T-helper 2 cell treated with Interferon-gamma antibody and Interleukin-4, amounts not matched to agents 5 μg/mL and 100 μg/mL, for 36 hours (primary cell): Measurements from ENCODE around the gene DYRK1A.

Source experiments
- DNase-seq: peaks from one replicate; pipeline ENCODE4 v3.0.0; 2021; ENCODE audit warnings: low spot score
- H3K27ac Mint-ChIP-seq: one replicate; pipeline ENCODE4 v1.8.0; 2021; ENCODE audit warnings: mild to moderate bottlenecking, mixed read lengths
- H3K27me3 Mint-ChIP-seq: one replicate; pipeline ENCODE4 v1.8.0; 2021; ENCODE audit warnings: low read depth, mixed read lengths
- H3K36me3 Mint-ChIP-seq: one replicate; pipeline ENCODE4 v1.8.0; 2021; ENCODE audit warnings: low read depth, mixed read lengths
- H3K4me1 Mint-ChIP-seq: one replicate; pipeline ENCODE4 v1.8.0; 2021; ENCODE audit warnings: low read depth, mixed read lengths
- H3K4me3 Mint-ChIP-seq: one replicate; pipeline ENCODE4 v1.8.0; 2022; ENCODE audit warnings: mild to moderate bottlenecking, moderate library complexity, mixed read lengths
- H3K9me3 Mint-ChIP-seq: one replicate; pipeline ENCODE4 v1.8.0; 2021; ENCODE audit warnings: mixed read lengths

Gene DYRK1A

DNA sequence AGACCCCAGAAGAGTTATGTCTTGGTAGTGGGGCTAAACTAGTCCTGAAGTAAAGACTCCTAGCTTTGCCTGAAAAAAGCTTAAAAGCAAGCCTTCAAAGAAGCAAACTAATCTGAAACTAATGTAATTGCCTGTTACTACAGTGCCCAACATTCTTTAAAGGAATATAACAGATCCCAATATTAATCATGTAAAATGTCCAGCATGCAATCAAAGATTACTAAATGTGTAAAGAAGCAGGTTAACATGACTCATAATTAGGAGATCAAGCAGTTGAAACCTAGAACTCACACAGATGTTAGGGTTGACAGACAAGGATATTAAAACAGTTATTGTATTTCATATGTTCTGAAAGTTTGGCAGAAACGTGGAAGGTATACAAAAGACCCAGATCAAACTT, 17.8 kb downstream of the DYRK1A start:
- no peak overlapping the region for H3K4me3 Mint-ChIP-seq
- H3K9me3 Mint-ChIP-seq: no peaks in the 10 kb centered on the region
- peaks cover 64% of the 10 kb centered on the region for H3K4me1 Mint-ChIP-seq
- peaks cover 22% of the 10 kb centered on the region for H3K36me3 Mint-ChIP-seq
- H3K27ac Mint-ChIP-seq: no peak overlapping the region
- no peaks in the 10 kb centered on the region for H3K27me3 Mint-ChIP-seq
- DNase-seq: no peak

DNA sequence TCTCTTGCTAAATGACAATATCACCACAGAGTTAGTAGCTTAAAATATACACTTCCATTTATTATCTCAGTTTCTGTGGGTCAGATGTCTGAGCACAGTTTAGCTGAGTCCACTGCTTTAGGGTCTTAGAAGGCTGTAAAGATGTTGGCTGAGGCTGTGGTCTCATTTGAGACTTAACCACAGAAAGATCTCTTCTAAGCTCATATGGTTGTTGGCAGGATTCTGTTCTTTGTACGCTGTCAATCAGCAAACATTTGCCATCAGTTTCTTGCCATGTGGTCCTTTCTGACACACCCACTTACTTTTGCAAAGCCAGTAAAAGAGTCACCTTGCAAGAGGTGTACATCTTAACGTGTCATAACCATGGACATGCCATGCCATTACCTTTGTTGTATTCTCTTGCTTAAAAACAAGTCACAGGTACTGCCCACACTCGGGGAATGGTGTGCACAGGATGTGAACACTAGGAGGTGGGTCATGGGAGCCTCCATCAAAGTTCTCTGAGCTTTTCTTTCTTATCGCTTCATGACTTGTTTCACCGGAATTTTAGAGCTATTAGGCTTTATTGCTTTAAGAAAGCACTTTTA, 18.7 kb downstream of the DYRK1A start:
- Mint-ChIP-seq H3K27ac (no peak overlapping the region), H3K4me1 (peaks cover 59% of the 10 kb centered on the region), H3K9me3 (no peaks in the 10 kb centered on the region), H3K27me3 (no peaks in the 10 kb centered on the region), H3K36me3 (peaks cover 26% of the 10 kb centered on the region), H3K4me3 (no peak overlapping the region)
- DNase-seq: no peak

DNA sequence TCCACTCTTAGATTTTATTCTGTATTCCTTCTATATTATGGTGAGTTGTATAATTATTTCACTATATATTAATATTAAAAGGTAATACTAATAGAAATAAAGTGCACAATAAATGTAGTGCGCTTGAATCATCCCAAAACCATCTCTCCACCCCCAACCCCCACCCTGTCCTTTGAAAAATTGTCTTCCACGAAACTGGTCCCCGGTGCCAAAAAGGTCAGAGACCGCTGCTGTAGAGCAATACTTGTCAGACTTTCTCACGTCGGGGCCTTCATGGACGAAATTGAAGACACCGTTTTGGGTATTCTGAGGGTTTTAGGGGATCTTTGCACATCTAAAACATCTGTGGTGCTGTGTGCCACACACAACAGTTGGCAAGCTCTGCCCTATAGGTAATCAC, 19.6 kb downstream of the DYRK1A start:
- Mint-ChIP-seq H3K36me3 (peaks cover 19% of the 10 kb centered on the region), H3K9me3 (no peaks in the 10 kb centered on the region), H3K4me3 (no peak overlapping the region), H3K27me3 (no peaks in the 10 kb centered on the region), H3K4me1 (peaks cover 54% of the 10 kb centered on the region), H3K27ac (no peak overlapping the region)
- no peak for DNase-seq

DNA sequence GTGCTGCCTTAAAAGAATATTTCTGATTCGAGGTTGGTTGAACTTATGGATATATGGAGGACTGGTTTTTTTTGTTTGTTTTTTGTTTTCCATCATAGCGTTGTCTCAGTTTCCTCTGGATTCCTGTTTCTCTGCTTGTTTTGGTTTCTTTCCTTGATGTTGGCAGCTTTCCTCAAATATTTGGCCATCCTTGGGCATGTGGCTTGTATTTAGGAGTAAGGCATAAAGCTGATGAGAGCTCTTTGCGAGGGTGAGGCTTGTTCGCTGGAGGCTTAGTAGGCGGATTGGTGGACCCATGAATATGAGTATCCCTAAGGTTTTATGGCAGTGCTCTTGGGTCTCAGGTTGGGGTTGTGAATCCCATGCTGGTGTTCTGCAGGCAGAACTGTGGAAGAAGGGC, 22.9 kb downstream of the DYRK1A start:
- peaks cover 48% of the 10 kb centered on the region for H3K4me1 Mint-ChIP-seq
- no peak overlapping the region for H3K4me3 Mint-ChIP-seq

DNA sequence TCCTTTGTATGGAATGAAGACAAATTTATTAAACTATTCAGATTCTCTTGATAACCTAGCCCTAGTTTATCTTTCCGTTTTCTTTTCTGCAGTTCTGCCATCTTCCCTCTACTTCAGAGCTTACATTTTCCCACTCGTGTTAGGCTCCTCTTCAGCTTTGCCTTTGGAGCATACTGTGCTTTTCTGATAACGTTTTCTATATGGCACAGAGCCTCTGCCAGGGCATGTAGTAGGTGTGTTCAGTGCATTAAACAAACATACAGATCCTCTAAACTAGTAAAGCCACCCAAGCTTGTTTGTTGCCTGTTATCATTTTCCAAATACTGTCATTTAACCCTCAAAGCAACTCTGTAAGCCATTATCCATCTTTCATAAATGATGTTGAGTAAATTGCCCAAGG, 25.1 kb downstream of the DYRK1A start:
- H3K4me1 Mint-ChIP-seq: peaks cover 48% of the 10 kb centered on the region
- H3K4me3 Mint-ChIP-seq: no peak overlapping the region
- no peaks in the 10 kb centered on the region for H3K9me3 Mint-ChIP-seq
- no peaks in the 10 kb centered on the region for H3K27me3 Mint-ChIP-seq
- H3K27ac Mint-ChIP-seq: no peak overlapping the region
- peaks cover 14% of the 10 kb centered on the region for H3K36me3 Mint-ChIP-seq
- no peak for DNase-seq

More for the DNA sequence above, 22.9 kb downstream of the DYRK1A start:
- Mint-ChIP-seq H3K9me3 (no peaks in the 10 kb centered on the region), H3K27me3 (no peaks in the 10 kb centered on the region), H3K36me3 (peaks cover 9% of the 10 kb centered on the region), H3K27ac (no peak overlapping the region)
- no peak for DNase-seq

DNA sequence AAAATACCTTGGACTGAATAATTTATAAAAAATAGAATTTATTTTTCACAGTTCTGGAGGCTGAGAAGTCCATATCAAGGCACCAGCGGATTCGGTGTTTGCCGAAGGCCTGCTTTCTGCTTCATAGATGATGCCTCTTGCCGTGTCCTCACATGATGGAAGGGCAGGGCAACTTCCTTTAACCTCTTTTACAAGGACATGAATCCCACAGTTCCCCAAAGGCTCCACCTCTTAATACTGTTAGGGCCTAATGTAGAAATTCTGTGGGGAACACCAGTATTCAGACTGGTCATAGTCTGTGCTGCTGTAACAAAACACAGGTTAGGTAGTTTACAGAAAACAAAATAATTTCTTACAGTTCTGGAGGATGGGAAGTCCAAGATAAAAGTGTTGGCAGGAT, 25.9 kb downstream of the DYRK1A start:
- H3K4me1 Mint-ChIP-seq: peaks cover 44% of the 10 kb centered on the region
- no peak for DNase-seq
- H3K27ac Mint-ChIP-seq: no peak overlapping the region
- H3K4me3 Mint-ChIP-seq: no peak overlapping the region
- no peaks in the 10 kb centered on the region for H3K27me3 Mint-ChIP-seq
- H3K9me3 Mint-ChIP-seq: no peaks in the 10 kb centered on the region
- H3K36me3 Mint-ChIP-seq: peaks cover 14% of the 10 kb centered on the region

DNA sequence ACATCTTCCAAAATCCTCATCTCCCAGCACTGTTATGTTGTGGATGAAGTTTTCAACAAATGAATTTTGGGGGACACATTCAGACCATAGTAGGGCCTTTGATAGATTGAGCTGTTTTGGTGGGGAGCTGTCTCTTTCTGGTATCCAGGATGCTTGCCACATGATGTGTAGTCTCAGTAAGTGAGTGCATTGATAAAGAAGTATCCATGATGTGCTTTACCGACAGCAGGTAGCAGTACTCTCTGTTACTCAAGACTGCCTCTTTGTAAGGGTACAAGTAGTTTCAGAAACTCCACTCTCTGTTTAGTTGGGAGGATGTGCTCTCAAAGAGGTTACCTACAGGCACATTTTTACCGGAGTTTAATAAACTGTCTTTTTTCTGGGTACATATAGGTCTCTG, 26.5 kb downstream of the DYRK1A start:
- peaks cover 11% of the 10 kb centered on the region for H3K36me3 Mint-ChIP-seq
- no peak overlapping the region for H3K4me3 Mint-ChIP-seq
- DNase-seq: no peak
- H3K4me1 Mint-ChIP-seq: peaks cover 41% of the 10 kb centered on the region
- H3K27ac Mint-ChIP-seq: no peak overlapping the region
- H3K27me3 Mint-ChIP-seq: no peaks in the 10 kb centered on the region
- no peaks in the 10 kb centered on the region for H3K9me3 Mint-ChIP-seq

DNA sequence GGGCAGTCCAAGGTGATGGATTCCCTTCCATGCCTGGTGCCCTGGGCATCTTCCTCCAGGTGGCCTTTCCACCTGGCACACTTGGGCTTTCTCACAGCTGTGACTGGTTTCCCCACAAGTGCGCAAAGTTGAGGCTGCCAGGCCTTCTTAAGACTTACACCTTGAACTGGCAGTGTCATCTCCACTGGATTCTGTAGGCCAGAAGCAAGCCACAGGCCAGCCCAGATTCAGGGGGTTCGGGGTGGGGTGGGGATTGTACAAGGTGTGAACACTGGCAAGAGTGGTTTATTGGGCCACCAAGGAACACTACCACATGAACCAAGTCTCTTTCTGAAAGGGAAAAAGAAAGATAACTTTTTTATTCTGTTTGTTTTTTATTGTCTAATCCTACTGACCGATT, 27.2 kb downstream of the DYRK1A start:
- H3K36me3 Mint-ChIP-seq: peaks cover 11% of the 10 kb centered on the region
- H3K4me1 Mint-ChIP-seq: peaks cover 44% of the 10 kb centered on the region
- H3K9me3 Mint-ChIP-seq: no peaks in the 10 kb centered on the region
- H3K4me3 Mint-ChIP-seq: no peak overlapping the region
- H3K27ac Mint-ChIP-seq: no peak overlapping the region
- no peaks in the 10 kb centered on the region for H3K27me3 Mint-ChIP-seq
- no peak for DNase-seq

DNA sequence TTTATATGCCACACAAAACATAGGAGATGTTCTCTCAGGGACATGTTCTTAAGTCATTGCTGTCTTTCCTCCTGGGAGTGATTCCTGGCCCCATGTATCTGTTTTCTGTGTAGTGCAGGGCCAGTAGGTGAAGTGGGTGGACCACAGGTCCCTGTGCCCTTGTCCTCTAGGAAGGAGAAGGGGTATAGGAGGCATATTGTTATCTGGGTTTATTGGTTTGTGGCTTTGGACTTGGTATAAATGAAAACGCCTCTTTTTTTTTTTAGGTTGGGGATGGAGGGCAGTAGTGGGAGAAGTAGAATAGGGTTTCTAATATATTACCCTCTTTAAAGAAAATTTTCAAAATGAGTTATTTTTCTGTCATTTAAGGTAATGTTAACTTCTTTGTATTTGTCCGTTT, 29.4 kb downstream of the DYRK1A start:
- no peak for DNase-seq
- no peak overlapping the region for H3K4me3 Mint-ChIP-seq
- H3K4me1 Mint-ChIP-seq: peaks cover 48% of the 10 kb centered on the region
- H3K9me3 Mint-ChIP-seq: peaks cover 4% of the 10 kb centered on the region
- H3K27me3 Mint-ChIP-seq: no peaks in the 10 kb centered on the region
- peaks cover 13% of the 10 kb centered on the region for H3K36me3 Mint-ChIP-seq
- H3K27ac Mint-ChIP-seq: no peak overlapping the region

DNA sequence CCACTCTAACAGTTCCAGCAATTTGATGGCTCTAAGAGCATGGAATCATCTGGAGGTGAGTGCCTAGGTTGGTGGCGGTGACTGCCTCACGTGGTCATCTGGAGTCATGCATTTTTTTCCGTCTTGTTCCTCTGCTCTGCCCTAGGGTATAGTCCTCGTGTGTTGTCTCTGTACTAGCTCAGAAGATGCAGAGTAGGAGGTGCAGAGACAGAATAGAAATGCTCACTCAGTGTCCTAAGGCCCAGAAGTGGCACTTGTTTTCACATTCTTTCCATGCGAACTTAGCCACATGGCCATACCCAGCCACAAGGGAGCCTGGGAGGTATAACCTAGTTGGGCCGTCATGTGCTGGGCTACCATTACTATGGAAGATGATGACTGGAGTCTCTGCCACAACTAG, 30.3 kb downstream of the DYRK1A start:
- Mint-ChIP-seq H3K4me1 (peaks cover 39% of the 10 kb centered on the region), H3K27ac (no peak overlapping the region), H3K27me3 (no peaks in the 10 kb centered on the region), H3K4me3 (no peak overlapping the region), H3K36me3 (peaks cover 20% of the 10 kb centered on the region), H3K9me3 (peaks cover 7% of the 10 kb centered on the region)
- no peak for DNase-seq

DNA sequence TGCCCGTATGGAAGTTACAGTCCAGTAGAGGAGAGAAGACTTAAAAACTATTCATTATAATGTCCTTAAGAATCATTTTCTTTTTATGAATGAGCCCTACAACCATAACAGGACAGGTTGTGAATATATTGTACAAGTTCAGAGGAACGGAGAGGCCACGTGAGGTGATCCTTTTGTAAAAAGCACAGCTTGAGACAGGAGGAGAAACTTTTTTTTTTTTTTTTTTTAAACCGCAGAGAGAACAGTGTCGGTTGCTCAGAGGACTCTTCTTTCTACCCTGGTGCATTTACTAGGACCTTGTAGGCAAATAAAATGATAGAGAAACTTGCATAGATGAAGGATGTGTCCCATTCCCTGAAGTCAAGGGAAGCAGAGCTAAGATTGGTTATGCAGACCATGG, 32.1 kb downstream of the DYRK1A start:
- H3K27me3 Mint-ChIP-seq: no peaks in the 10 kb centered on the region
- H3K36me3 Mint-ChIP-seq: peaks cover 29% of the 10 kb centered on the region
- H3K9me3 Mint-ChIP-seq: peaks cover 20% of the 10 kb centered on the region
- peak overlapping the region; percentile 4 for H3K27ac Mint-ChIP-seq
- DNase-seq: no peak
- H3K4me1 Mint-ChIP-seq: peaks cover 30% of the 10 kb centered on the region
- H3K4me3 Mint-ChIP-seq: peak overlapping the region; percentile 49

DNA sequence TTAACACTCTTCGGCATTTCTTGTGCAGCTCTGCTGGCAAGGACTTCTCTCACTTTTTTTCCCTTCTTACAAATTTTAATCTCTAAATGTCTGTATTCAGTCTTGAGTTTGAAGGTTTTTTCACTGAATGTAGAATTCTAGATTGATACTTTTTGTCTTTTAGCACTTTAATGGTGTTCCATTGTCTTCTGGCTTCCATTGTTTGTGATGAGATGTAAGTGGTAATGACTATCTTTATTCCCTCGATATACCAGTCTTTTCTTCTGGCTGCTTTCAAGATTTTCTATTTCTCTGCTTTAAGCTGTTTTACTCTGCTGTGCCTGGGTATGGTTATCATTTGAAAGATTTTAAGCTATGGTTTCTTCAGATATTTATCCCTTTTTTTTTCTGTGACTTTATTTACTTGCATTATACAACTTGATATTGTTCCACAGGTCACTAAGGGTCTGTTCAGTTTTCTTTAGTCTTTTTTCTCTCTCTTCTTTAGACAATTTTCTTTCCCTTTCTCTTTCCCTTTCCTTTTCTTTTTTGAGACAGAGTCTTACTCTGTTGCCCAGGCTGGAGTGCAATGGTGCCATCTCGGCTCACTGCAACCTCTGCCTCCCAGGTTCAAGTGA, 35.8 kb downstream of the DYRK1A start:
- Mint-ChIP-seq H3K36me3 (peaks cover 26% of the 10 kb centered on the region), H3K4me3 (no peak overlapping the region), H3K4me1 (peaks cover 39% of the 10 kb centered on the region), H3K9me3 (peaks cover 20% of the 10 kb centered on the region), H3K27me3 (no peaks in the 10 kb centered on the region), H3K27ac (no peak overlapping the region)
- no peak for DNase-seq

DNA sequence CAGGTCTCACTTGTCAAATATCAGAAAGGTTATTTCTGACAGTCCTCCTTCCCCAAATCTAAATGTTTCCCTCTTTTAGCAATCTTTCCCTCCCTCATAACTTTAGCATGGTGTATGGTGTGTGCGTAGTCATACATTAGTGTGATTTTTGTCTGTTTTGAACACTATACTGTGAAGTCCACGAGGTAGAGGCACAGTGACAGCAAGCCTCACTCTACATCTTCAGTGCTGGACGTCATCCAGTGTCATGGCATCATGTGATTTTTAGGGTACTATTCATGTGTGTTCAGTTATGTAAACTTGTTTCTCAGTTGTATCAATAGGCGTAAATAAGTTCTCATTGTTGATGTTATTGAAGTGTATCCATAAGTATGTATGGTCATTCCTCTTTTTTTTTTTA, 39.1 kb downstream of the DYRK1A start:
- H3K9me3 Mint-ChIP-seq: peaks cover 17% of the 10 kb centered on the region
- H3K36me3 Mint-ChIP-seq: peaks cover 32% of the 10 kb centered on the region
- no peaks in the 10 kb centered on the region for H3K27me3 Mint-ChIP-seq
- no peak for DNase-seq
- peaks cover 43% of the 10 kb centered on the region for H3K4me1 Mint-ChIP-seq
- no peak overlapping the region for H3K4me3 Mint-ChIP-seq
- no peak overlapping the region for H3K27ac Mint-ChIP-seq

DNA sequence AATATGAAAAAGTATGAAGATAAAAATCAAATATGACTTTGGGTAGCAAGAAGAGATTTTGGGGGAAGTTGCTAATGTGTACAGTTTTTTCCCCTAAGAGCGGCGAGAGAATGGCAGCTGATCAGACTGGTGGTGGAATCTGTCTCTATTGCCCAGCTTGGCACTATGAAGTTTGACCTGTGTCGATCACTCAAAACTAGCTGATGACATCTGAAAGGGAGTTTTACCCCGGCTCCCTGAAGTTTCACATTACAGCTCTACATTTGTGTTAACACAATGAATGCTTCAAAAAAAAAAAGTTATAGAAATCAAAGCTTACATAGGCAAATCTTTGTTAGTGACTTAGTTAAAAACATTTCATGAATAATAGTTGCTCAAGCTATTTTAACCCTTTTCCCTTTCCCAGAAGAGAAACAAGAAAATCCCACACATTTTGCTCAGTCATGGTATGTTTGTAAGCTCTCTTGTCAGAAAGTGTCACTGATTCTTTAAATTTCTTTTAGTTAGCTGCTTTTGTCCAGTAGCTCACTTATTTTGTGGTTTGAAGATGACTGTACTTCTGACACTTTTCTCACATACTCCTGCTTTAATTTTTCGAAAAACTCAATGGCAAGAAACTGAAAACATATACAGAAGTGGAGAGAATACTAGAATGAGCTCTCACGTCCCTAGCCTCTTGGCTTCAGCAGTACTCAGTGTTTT, 41.3 kb downstream of the DYRK1A start:
- no peaks in the 10 kb centered on the region for H3K27me3 Mint-ChIP-seq
- H3K27ac Mint-ChIP-seq: peak overlapping the region; percentile 35
- H3K9me3 Mint-ChIP-seq: peaks cover 4% of the 10 kb centered on the region
- peak overlapping the region; percentile 44 for H3K4me3 Mint-ChIP-seq
- peaks cover 50% of the 10 kb centered on the region for H3K4me1 Mint-ChIP-seq
- no peak for DNase-seq
- H3K36me3 Mint-ChIP-seq: peaks cover 16% of the 10 kb centered on the region
